Measurements from ENCODE around the gene SLC30A3. TPM values are rescaled to one million over a fixed set of nuclear protein-coding genes. Genes with fewer than 3 reads are reported as not detected.

Gene SLC30A3
- total RNA-seq, 2 donors from 2014 or later, result 5.7 to 9.4 TPM

DNA sequence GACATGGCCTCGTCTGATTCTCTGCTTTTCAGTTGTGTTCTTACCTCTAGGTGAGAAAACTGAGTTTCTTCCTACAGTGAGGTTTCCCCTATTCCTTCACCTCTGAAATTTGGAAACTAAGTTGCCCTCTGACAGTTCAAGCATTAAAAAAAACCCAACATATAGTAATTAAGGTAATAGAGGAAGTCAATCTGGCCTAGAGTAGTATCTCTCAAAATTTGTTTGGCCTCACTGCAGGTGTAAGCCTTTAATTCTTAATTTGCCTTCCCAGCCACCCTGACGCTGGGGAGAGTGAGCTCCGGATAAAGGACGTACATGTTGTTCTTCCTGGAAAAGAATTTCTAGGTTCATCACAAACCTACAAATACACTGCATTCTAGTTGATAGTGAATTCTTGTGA, 44.2 kb downstream of the SLC30A3 start:
- Histone ChIP-seq H3K27me3 (no peaks in the 10 kb centered on the region), H3K27ac (no peak overlapping the region), H3K4me3 (no peak overlapping the region), H3K4me1 (peaks cover 0 to 13% of the 10 kb centered on the region in 2 donors), H3K9me3 (no peaks in the 10 kb centered on the region), H3K36me3 (peaks cover 15% of the 10 kb centered on the region)
- no peak for DNase-seq (ENCODE audit: low spot score)
- TF ChIP-seq, protein P1, sequence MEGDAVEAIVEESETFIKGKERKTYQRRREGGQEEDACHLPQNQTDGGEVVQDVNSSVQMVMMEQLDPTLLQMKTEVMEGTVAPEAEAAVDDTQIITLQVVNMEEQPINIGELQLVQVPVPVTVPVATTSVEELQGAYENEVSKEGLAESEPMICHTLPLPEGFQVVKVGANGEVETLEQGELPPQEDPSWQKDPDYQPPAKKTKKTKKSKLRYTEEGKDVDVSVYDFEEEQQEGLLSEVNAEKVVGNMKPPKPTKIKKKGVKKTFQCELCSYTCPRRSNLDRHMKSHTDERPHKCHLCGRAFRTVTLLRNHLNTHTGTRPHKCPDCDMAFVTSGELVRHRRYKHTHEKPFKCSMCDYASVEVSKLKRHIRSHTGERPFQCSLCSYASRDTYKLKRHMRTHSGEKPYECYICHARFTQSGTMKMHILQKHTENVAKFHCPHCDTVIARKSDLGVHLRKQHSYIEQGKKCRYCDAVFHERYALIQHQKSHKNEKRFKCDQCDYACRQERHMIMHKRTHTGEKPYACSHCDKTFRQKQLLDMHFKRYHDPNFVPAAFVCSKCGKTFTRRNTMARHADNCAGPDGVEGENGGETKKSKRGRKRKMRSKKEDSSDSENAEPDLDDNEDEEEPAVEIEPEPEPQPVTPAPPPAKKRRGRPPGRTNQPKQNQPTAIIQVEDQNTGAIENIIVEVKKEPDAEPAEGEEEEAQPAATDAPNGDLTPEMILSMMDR (IDR thresholded peaks at IDR 0.05), result no peak

DNA sequence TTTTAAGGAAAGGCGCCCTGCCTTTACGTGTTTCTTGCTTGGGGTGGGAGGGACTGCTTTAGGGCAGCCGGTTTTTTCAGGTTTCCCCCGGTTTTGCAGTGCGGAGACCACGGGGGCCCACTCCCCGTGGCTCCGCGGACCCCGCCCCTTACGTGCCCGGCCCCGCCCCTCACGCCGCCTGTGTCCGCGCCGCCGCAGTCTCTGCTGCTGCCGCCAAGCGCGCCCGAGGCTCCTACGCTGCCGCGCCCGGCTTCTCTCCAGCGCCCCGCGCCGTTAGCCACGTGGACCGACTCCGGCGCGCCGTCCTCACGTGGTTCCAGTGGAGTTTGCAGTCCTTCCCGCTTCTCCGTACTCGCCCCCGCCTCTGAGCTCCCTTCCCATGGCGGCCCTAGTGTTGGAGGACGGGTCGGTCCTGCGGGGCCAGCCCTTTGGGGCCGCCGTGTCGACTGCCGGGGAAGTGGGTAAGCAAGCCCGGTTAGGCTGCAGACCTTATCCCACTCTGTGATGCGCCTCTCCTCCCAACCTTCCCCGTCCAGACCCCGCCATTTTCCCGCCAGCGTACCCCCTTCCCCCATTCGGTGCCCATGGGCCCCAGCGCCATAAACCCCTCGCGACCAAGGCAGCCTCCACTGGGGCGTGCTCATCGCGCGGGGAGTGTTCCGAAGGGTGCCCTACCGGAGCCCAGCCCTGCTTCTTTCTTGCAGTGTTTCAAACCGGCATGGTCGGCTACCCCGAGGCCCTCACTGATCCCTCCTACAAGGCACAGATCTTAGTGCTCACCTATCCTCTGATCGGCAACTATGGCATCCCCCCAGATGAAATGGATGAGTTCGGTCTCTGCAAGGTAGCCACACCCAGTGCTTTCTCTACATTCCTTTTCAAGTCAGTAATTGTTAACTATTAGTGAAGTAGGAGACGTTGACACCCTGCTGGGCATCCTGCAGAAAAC, 45.4 kb downstream of the SLC30A3 start, which contains the start of gene CAD:
Gene CAD (plus strand): TSS at position 197 of the 949 bp plus-strand sequence. CDS start 183 bp downstream, at position 380.
- TF ChIP-seq, protein P1 (IDR thresholded peaks at IDR 0.05), result peak in 1 of 2 donors; percentile 51
- H3K36me3 ChIP-seq, result peaks cover 7% of the 10 kb centered on the region

DNA sequence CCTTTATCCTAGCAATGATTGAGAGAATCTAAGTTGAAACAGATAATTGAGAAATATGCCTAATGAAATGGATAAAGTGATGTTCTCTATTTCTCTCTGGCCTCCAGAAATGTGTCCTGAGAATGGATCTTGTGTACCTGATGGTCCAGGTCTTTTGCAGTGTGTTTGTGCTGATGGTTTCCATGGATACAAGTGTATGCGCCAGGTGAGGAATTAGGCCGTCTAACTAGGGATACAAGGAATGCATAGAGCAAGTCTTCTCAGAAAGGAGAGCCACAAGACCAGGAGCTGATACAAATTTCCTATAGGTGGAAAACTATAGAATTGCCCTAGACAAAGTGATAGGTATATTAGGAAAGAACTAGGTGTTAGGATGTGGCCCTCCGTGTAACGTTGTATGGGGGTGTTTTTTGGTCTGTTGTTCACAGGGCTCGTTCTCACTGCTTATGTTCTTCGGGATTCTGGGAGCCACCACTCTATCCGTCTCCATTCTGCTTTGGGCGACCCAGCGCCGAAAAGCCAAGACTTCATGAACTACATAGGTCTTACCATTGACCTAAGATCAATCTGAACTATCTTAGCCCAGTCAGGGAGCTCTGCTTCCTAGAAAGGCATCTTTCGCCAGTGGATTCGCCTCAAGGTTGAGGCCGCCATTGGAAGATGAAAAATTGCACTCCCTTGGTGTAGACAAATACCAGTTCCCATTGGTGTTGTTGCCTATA, 46.3 kb downstream of the SLC30A3 start:
- no peaks in the 10 kb centered on the region for H3K27me3 ChIP-seq
- H3K4me1 ChIP-seq, result peaks cover 0 to 23% of the 10 kb centered on the region in 2 donors
- TF ChIP-seq, protein P1 (IDR thresholded peaks at IDR 0.05), result no peak
- peak overlapping the region; percentile 62 for H3K4me3 ChIP-seq
- peak overlapping the region; percentile 71 to 74 for H3K27ac ChIP-seq
- DNase-seq (ENCODE audit: low spot score), result no peak
- H3K9me3 ChIP-seq, result no peaks in the 10 kb centered on the region
- H3K36me3 ChIP-seq, result no peaks in the 10 kb centered on the region

More for the DNA sequence above, 45.4 kb downstream of the SLC30A3 start, which contains the start of gene CAD:
- Histone ChIP-seq H3K4me1 (peaks cover 0 to 23% of the 10 kb centered on the region in 2 donors), H3K4me3 (peak within 1 kb of the TSS; percentile 62), H3K27me3 (no peaks in the 10 kb centered on the region), H3K27ac (peak within 1 kb of the TSS; percentile 71 to 74), H3K9me3 (no peaks in the 10 kb centered on the region)
- DNase-seq (ENCODE audit: low spot score), result peak; percentile 78

DNA sequence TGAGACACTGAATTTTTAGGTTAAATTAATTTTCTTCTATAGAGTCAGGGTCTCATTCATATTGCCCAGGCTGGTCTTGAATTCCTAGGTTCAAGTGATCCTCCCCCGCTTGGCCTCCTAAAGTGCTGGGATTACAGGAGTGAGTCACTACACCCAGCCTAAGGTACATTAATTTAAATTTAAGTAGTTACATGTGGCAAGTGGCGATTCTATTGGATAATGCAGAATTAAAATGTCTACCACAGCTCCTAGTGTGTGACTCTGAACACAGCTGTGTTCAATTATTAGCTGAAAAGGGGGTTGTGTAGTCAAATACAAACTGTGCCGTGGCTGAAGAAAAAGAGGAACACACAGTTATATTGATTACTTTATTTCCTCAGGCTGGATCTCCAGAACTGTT, 47.9 kb downstream of the SLC30A3 start:
- no peak overlapping the region for H3K27ac ChIP-seq
- H3K27me3 ChIP-seq, result no peaks in the 10 kb centered on the region
- no peak for DNase-seq (ENCODE audit: low spot score)
- no peaks in the 10 kb centered on the region for H3K9me3 ChIP-seq
- H3K4me1 ChIP-seq, result peaks cover 0 to 30% of the 10 kb centered on the region in 2 donors
- TF ChIP-seq, protein P1 (IDR thresholded peaks at IDR 0.05), result no peak
- no peaks in the 10 kb centered on the region for H3K36me3 ChIP-seq
- no peak overlapping the region for H3K4me3 ChIP-seq

DNA sequence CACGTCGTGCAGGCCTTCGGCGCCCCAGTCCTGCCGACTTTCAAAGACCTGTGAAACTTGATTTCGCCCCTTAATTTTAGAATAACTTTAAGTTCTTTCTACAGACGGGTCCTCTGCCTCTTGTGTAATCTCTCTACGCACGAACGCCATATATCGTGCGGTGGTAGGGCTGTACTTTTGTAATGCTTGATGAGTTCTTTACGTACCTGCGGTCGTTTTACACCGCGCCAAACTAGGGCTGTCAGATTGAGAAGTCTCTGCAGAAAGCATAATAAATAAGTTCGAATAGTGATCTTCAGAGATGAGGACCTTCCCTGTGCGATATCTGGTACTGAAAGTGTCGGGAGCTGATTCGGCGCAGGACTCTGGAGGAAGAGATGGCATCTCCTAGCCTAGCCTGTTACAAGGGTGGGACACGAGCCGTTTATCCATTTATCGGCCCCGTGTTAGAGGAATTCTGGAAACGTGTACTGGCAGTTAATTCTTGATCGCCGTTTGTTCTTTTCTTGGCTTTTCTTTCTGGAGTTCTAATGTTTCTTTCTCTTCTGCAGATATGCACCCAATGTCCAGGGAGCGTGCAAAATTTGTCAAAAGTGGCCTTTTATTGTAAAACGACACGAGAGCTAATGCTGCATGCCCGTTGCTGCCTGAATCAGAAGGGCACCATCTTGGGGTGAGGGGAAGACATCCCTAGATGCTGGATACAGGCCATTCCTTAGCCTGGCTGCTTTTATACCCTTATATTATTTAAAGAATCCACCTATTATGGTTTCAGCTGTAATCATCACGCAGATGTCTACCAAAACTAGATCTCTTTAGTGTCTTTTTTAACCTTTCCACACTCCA, 50.0 kb downstream of the SLC30A3 start:
- no peak for DNase-seq (ENCODE audit: low spot score)
- H3K4me3 ChIP-seq, result peak overlapping the region; percentile 79 to 83
- no peaks in the 10 kb centered on the region for H3K9me3 ChIP-seq
- no peaks in the 10 kb centered on the region for H3K36me3 ChIP-seq
- H3K27ac ChIP-seq, result peak overlapping the region; percentile 91 to 95
- TF ChIP-seq, protein P1 (IDR thresholded peaks at IDR 0.05), result no peak
- no peaks in the 10 kb centered on the region for H3K27me3 ChIP-seq
- H3K4me1 ChIP-seq, result peaks cover 0 to 27% of the 10 kb centered on the region in 2 donors
